Measurements from ENCODE around the gene P2RX7. TPM values are rescaled to one million over a fixed set of nuclear protein-coding genes. Genes with fewer than 3 reads are reported as not detected.
"Not testable (repeated sequence)": the region's sequence is repeated elsewhere in the genome, so short reads cannot be mapped to it uniquely, and the experiment has no call there.

P2RX7 gene
- total RNA-seq, 1 experiment from 2014 or later: 1.6 TPM

DNA sequence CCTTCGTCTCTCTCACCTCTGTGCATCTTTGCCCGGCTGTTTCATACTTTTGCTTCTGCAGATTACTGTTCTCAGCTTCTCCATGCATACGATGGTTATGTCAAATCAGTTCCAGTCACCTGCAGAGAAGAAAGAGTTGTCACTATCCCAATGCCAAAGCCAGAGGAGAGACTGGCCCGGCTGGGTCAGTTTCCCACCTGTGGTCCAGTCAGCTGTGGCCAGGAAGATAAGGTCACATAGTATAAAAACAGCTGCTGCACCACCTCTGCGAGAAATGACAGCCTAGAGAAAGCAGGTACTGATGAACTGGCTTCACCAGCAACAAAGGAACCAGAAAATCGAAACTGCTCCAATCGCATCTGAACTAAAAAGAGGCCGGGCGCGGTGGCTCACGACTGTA lies 70.8 kb downstream of the P2RX7 start:
- no peak for TF ChIP-seq EZH2phosphoT487 (IDR thresholded peaks at IDR 0.05; ENCODE audit: borderline replicate concordance, low read length)
- TF ChIP-seq, protein P1, sequence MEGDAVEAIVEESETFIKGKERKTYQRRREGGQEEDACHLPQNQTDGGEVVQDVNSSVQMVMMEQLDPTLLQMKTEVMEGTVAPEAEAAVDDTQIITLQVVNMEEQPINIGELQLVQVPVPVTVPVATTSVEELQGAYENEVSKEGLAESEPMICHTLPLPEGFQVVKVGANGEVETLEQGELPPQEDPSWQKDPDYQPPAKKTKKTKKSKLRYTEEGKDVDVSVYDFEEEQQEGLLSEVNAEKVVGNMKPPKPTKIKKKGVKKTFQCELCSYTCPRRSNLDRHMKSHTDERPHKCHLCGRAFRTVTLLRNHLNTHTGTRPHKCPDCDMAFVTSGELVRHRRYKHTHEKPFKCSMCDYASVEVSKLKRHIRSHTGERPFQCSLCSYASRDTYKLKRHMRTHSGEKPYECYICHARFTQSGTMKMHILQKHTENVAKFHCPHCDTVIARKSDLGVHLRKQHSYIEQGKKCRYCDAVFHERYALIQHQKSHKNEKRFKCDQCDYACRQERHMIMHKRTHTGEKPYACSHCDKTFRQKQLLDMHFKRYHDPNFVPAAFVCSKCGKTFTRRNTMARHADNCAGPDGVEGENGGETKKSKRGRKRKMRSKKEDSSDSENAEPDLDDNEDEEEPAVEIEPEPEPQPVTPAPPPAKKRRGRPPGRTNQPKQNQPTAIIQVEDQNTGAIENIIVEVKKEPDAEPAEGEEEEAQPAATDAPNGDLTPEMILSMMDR (conservative IDR thresholded peaks at IDR 0.05; ENCODE audit: low read depth, low read length): no peak
- TF ChIP-seq EZH2 (IDR thresholded peaks at IDR 0.05; ENCODE audit: low read length, unreplicated experiment): no peak
- Histone ChIP-seq H3K9me2 (replicated peaks; ENCODE audit: low read length) (no peaks in the 10 kb centered on the region), H3F3A (ENCODE audit: low read length, unreplicated experiment) (no peaks in the 10 kb centered on the region), H3K4me1 (ENCODE audit: insufficient read depth, low read length) (no peaks in the 10 kb centered on the region), H3K4me3 (ENCODE audit: low read length) (no peak overlapping the region), H3K79me2 (ENCODE audit: low read length) (no peaks in the 10 kb centered on the region), H2AFZ (ENCODE audit: low read length) (no peak overlapping the region), H3K36me3 (ENCODE audit: low read depth, low read length) (no peaks in the 10 kb centered on the region), H3K9me3 (ENCODE audit: low read length) (no peaks in the 10 kb centered on the region), H3K9ac (ENCODE audit: low read length) (no peak overlapping the region), H4K20me1 (ENCODE audit: low read length) (no peaks in the 10 kb centered on the region), H3K4me2 (ENCODE audit: low read length) (no peak overlapping the region), H3K27me3 (ENCODE audit: low read length) (no peaks in the 10 kb centered on the region), H3K27ac (ENCODE audit: low read length) (no peak overlapping the region)
- no peak; the same call in 1 of the 2 replicates for ATAC-seq
- intact Hi-C loops (cut with micrococcal nuclease): no loop called here
- CTCF ChIA-PET: interaction anchor here (0.6 kb wide), 1 partner anchor 850 kb away, joined by 5 read pairs; no protein-coding TSS in a partner anchor
- POLR2A ChIA-PET (ENCODE audit: unreplicated experiment): no interaction called here
- DNase-seq: no peak
- BruUV-seq (replicated peaks): no TSS peak

DNA sequence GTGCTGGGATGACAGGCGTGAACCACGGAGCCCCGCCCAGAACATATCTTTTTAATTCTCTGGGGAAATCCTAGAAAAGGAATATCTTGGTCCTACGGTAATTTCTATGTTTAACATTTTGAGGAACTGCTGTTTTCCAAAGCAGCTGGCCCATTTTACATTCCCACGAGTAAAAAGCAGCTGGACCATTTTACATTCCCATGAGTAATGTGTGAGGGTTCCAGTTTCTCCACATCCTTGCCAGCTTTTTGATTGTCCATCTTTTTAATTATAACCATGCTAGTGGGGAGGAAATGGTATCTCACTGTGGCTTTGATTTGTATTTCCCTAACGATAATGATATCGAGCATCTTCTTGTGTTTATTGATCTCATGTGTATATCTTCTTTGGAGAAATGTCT lies 72.8 kb downstream of the P2RX7 start:
- TF ChIP-seq, protein P1 (conservative IDR thresholded peaks at IDR 0.05; ENCODE audit: low read depth, low read length): no peak
- no peak for TF ChIP-seq EZH2 (IDR thresholded peaks at IDR 0.05; ENCODE audit: low read length, unreplicated experiment)
- no peak for TF ChIP-seq EZH2phosphoT487 (IDR thresholded peaks at IDR 0.05; ENCODE audit: borderline replicate concordance, low read length)
- no peaks in the 10 kb centered on the region for H3K27me3 ChIP-seq (ENCODE audit: low read length)
- H3K4me1 ChIP-seq (ENCODE audit: insufficient read depth, low read length): no peaks in the 10 kb centered on the region
- BruUV-seq (replicated peaks): no TSS peak
- H3F3A ChIP-seq (ENCODE audit: low read length, unreplicated experiment): no peaks in the 10 kb centered on the region
- H4K20me1 ChIP-seq (ENCODE audit: low read length): no peaks in the 10 kb centered on the region
- H2AFZ ChIP-seq (ENCODE audit: low read length): no peak overlapping the region
- intact Hi-C loops (cut with micrococcal nuclease): no loop called here
- CTCF ChIA-PET: no interaction called here
- H3K79me2 ChIP-seq (ENCODE audit: low read length): peaks cover 1% of the 10 kb centered on the region
- H3K9me2 ChIP-seq (replicated peaks; ENCODE audit: low read length): no peaks in the 10 kb centered on the region
- H3K9ac ChIP-seq (ENCODE audit: low read length): no peak overlapping the region
- no peak overlapping the region for H3K27ac ChIP-seq (ENCODE audit: low read length)
- DNase-seq: no peak
- no peak for ATAC-seq
- no peaks in the 10 kb centered on the region for H3K9me3 ChIP-seq (ENCODE audit: low read length)
- POLR2A ChIA-PET (ENCODE audit: unreplicated experiment): no interaction called here
- no peaks in the 10 kb centered on the region for H3K36me3 ChIP-seq (ENCODE audit: low read depth, low read length)
- H3K4me2 ChIP-seq (ENCODE audit: low read length): no peak overlapping the region
- no peak overlapping the region for H3K4me3 ChIP-seq (ENCODE audit: low read length)

DNA sequence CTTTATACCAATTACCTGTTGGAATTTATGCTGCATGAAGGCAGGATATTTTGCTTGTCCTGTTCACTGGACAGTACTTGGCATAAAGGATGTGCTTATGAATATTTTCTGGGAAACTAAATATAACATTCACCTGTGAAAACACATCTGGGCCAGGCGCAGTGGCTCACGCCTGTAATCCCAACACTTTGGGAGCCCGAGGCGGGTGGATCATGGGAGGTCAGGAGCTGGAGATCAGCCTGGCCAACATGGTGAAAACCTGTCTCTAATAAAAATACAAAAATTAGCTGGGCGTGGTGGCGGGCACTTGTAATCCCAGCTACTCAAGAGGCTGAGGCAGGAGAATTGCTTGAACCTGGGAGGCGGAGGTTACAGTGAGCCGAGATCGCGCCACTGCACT lies 75.9 kb downstream of the P2RX7 start:
- CTCF ChIA-PET: interaction anchor here (0.7 kb wide), 1 partner anchor 27 kb away, joined by 3 read pairs; no protein-coding TSS in a partner anchor
- BruUV-seq (replicated peaks); H3K4me2 ChIP-seq (ENCODE audit: low read length); H3K4me1 ChIP-seq (ENCODE audit: insufficient read depth, low read length); H3F3A ChIP-seq (ENCODE audit: low read length, unreplicated experiment); H3K4me3 ChIP-seq (ENCODE audit: low read length); intact Hi-C loops (cut with micrococcal nuclease); H3K27ac ChIP-seq (ENCODE audit: low read length); H4K20me1 ChIP-seq (ENCODE audit: low read length); H3K9me2 ChIP-seq (replicated peaks; ENCODE audit: low read length); H3K9ac ChIP-seq (ENCODE audit: low read length); H3K36me3 ChIP-seq (ENCODE audit: low read depth, low read length); H3K27me3 ChIP-seq (ENCODE audit: low read length); ATAC-seq; H3K9me3 ChIP-seq (ENCODE audit: low read length); DNase-seq; POLR2A ChIA-PET (ENCODE audit: unreplicated experiment); H2AFZ ChIP-seq (ENCODE audit: low read length): not testable (repeated sequence)
- H3K79me2 ChIP-seq (ENCODE audit: low read length): peaks cover 11% of the 10 kb centered on the region

Data from PC-3 (cell line).